Gastrocnemius medialis (tissue), 4 donors: Measurements from ENCODE around the gene BDNF.

Source experiments
- CTCF ChIP-seq, 5 experiments: fragments of 450-650 bp in 3 of 5; fragments of 200-600 bp in 2 of 5; sonication (generic) in 2 of 5; IDR thresholded peaks in 4 of 5; conservative IDR thresholded peaks in 1 of 5; 1 replicate in 4 of 5; 2 replicates in 1 of 5; pipeline ENCODE4 v1.5.1; 2016 to 2019; ENCODE audit warnings: antibody characterized with exemption in 5 of 5, mild to moderate bottlenecking in 3 of 5, moderate library complexity in 3 of 5
- POLR2A ChIP-seq, 2 donors: fragments of 450-650 bp; IDR thresholded peaks; one replicate each; pipeline ENCODE4 v1.6.1; 2017; ENCODE audit warnings: antibody characterized with exemption in 2 of 2, mild to moderate bottlenecking in 2 of 2, moderate library complexity in 2 of 2

GRCh38 chr11:27656806-27657483, 43.3 kb downstream of the BDNF start:
- TF ChIP-seq CTCF (IDR thresholded peaks at IDR 0.05 in 4 of 5, conservative IDR thresholded peaks at IDR 0.05 in 1 of 5) (no peak), POLR2A (IDR thresholded peaks at IDR 0.05) (no peak)
